Activated naive CD4-positive, alpha-beta T cell treated with anti-CD3 and anti-CD28 coated beads, Interleukin-2, amount 10 ng/mL, durations not matched to agents 7 days and 5 days (primary cell): ENCODE results near the gene PAX5.
A peak's percentile ranks its signal among the peaks of the same experiment; 100 is the strongest.
"Not testable (repeated sequence)": the region's sequence is repeated elsewhere in the genome, so short reads cannot be mapped to it uniquely, and the experiment has no call there.

ENCODE experiments used
- CTCF ChIA-PET: fragments of 350-600 bp; sonication (Branson Sonifier 250); formaldehyde crosslinking; loops from one replicate; lab custom pipeline; 2021; ENCODE audit warnings: antibody characterized with exemption; lab: Charles Lee
- DNase-seq: peaks from one replicate; pipeline ENCODE4 v3.0.0-alpha.2; 2020
- H3K27ac Mint-ChIP-seq: one replicate; pipeline ENCODE4 v1.8.0; 2021; ENCODE audit warnings: mild to moderate bottlenecking, moderate library complexity, mixed read lengths
- H3K27me3 Mint-ChIP-seq: one replicate; pipeline ENCODE4 v1.8.0; 2021; ENCODE audit warnings: mild to moderate bottlenecking, mixed read lengths
- H3K36me3 Mint-ChIP-seq: one replicate; pipeline ENCODE4 v1.8.0; 2021; ENCODE audit warnings: mixed read lengths
- H3K4me1 Mint-ChIP-seq: one replicate; pipeline ENCODE4 v1.8.0; 2021; ENCODE audit warnings: mixed read lengths
- H3K4me3 Mint-ChIP-seq: one replicate; pipeline ENCODE4 v1.8.0; 2021; ENCODE audit warnings: mild to moderate bottlenecking, moderate library complexity, mixed read lengths
- H3K9me3 Mint-ChIP-seq: one replicate; pipeline ENCODE4 v1.8.0; 2021; ENCODE audit warnings: mixed read lengths

The PAX5 gene

GRCh38 chr9:37033682-37034304 is at the start of gene PAX5:
PAX5 (minus strand) TSS chr9:37034268; CDS start chr9:37034031, 237 bp downstream.
- H3K27ac Mint-ChIP-seq, result peak within 1 kb of the TSS; percentile 68
- DNase-seq, result no peak
- peak within 1 kb of the TSS; percentile 43 for H3K4me3 Mint-ChIP-seq
- peaks cover 99% of the 10 kb centered on the region for H3K27me3 Mint-ChIP-seq
- CTCF ChIA-PET, result no interaction called here
- no peaks in the 10 kb centered on the region for H3K9me3 Mint-ChIP-seq
- peaks cover 11% of the 10 kb centered on the region for H3K36me3 Mint-ChIP-seq
- peaks cover 63% of the 10 kb centered on the region for H3K4me1 Mint-ChIP-seq

- CTCF ChIA-PET, result no interaction called here
- peaks cover 49% of the 10 kb centered on the region for H3K36me3 Mint-ChIP-seq
- no peak overlapping the region for H3K4me3 Mint-ChIP-seq
These were observed 49.6 kb upstream of the PAX5 start for GRCh38 chr9:37083654-37084053.

GRCh38 chr9:37082214-37082765 is 48.2 kb upstream of the PAX5 start:
- Mint-ChIP-seq H3K27me3 (no peaks in the 10 kb centered on the region), H3K27ac (no peak overlapping the region), H3K4me1 (peaks cover 45% of the 10 kb centered on the region), H3K9me3 (peaks cover 2% of the 10 kb centered on the region), H3K4me3 (no peak overlapping the region), H3K36me3 (peaks cover 40% of the 10 kb centered on the region)
- no peak for DNase-seq
- CTCF ChIA-PET, result interaction anchor here (0.7 kb wide), 1 partner anchor 333 kb away, joined by 3 read pairs; no protein-coding TSS in a partner anchor

More at GRCh38 chr9:37083654-37084053, 49.6 kb upstream of the PAX5 start:
- no peak for DNase-seq
- Mint-ChIP-seq H3K27me3 (no peaks in the 10 kb centered on the region), H3K9me3 (peaks cover 2% of the 10 kb centered on the region), H3K27ac (no peak overlapping the region), H3K4me1 (peaks cover 45% of the 10 kb centered on the region)

GRCh38 chr9:37081507-37081906 is 47.4 kb upstream of the PAX5 start:
- H3K9me3 Mint-ChIP-seq, DNase-seq, H3K27me3 Mint-ChIP-seq: not testable (repeated sequence)
- peaks cover 32% of the 10 kb centered on the region for H3K36me3 Mint-ChIP-seq
- H3K27ac Mint-ChIP-seq, result peak overlapping the region; percentile 20
- CTCF ChIA-PET, result interaction anchor here (0.7 kb wide), 1 partner anchor 334 kb away, joined by 3 read pairs; no protein-coding TSS in a partner anchor
- H3K4me3 Mint-ChIP-seq, result peak overlapping the region; percentile 95
- H3K4me1 Mint-ChIP-seq, result peaks cover 45% of the 10 kb centered on the region

- CTCF ChIA-PET, result interaction anchor here (0.8 to 1.1 kb wide), 2 partner anchors 76 to 249 kb away, joined by 3 to 4 read pairs; no protein-coding TSS in a partner anchor
- Mint-ChIP-seq H3K4me3 (peak overlapping the region; percentile 95), H3K27ac (peak overlapping the region; percentile 87), H3K4me1 (peaks cover 41% of the 10 kb centered on the region), H3K36me3 (peaks cover 21% of the 10 kb centered on the region)
- not testable (repeated sequence) for H3K27me3 Mint-ChIP-seq, H3K9me3 Mint-ChIP-seq, DNase-seq
These were observed 46.1 kb upstream of the PAX5 start for GRCh38 chr9:37080165-37080628.

- Mint-ChIP-seq H3K27ac (peak overlapping the region; percentile 87), H3K4me3 (peak overlapping the region; percentile 95), H3K9me3 (peaks cover 2% of the 10 kb centered on the region), H3K4me1 (peaks cover 41% of the 10 kb centered on the region), H3K27me3 (peaks cover 10% of the 10 kb centered on the region), H3K36me3 (peaks cover 17% of the 10 kb centered on the region)
- CTCF ChIA-PET, result interaction anchor here (1.1 kb wide), 1 partner anchor 41 kb away, joined by 3 read pairs; the partner anchor contains the start of gene ZCCHC7
- peak; percentile 96 for DNase-seq
These were observed 45.5 kb upstream of the PAX5 start for GRCh38 chr9:37079370-37080164.

GRCh38 chr9:37074790-37075189 is 40.7 kb upstream of the PAX5 start:
- H3K4me3 Mint-ChIP-seq, H3K4me1 Mint-ChIP-seq, H3K27ac Mint-ChIP-seq, H3K9me3 Mint-ChIP-seq, H3K27me3 Mint-ChIP-seq, CTCF ChIA-PET, DNase-seq, H3K36me3 Mint-ChIP-seq: not testable (repeated sequence)

- Mint-ChIP-seq H3K36me3 (no peaks in the 10 kb centered on the region), H3K4me3 (no peak overlapping the region), H3K27me3 (peaks cover 31% of the 10 kb centered on the region), H3K9me3 (no peaks in the 10 kb centered on the region), H3K4me1 (no peaks in the 10 kb centered on the region), H3K27ac (no peak overlapping the region)
- no peak for DNase-seq
- CTCF ChIA-PET, result no interaction called here
These were observed 32.2 kb upstream of the PAX5 start for GRCh38 chr9:37066139-37066725.

- H3K27ac Mint-ChIP-seq, result no peak overlapping the region
- H3K4me3 Mint-ChIP-seq, result no peak overlapping the region
- no peaks in the 10 kb centered on the region for H3K9me3 Mint-ChIP-seq
- peaks cover 45% of the 10 kb centered on the region for H3K27me3 Mint-ChIP-seq
- CTCF ChIA-PET, result interaction anchor here (0.5 to 1.2 kb wide), 2 partner anchors 334 to 510 kb away, joined by 3 read pairs; no protein-coding TSS in a partner anchor
- no peaks in the 10 kb centered on the region for H3K4me1 Mint-ChIP-seq
- no peaks in the 10 kb centered on the region for H3K36me3 Mint-ChIP-seq
- no peak for DNase-seq
These were observed 28.3 kb upstream of the PAX5 start for GRCh38 chr9:37062336-37062735.

- Mint-ChIP-seq H3K4me3 (no peak overlapping the region), H3K27ac (no peak overlapping the region), H3K27me3 (peaks cover 42% of the 10 kb centered on the region), H3K4me1 (no peaks in the 10 kb centered on the region), H3K9me3 (no peaks in the 10 kb centered on the region), H3K36me3 (no peaks in the 10 kb centered on the region)
- CTCF ChIA-PET, result interaction anchor here (0.5 to 1.2 kb wide), 2 partner anchors 333 to 509 kb away, joined by 3 read pairs; no protein-coding TSS in a partner anchor
- no peak for DNase-seq
These were observed 27.7 kb upstream of the PAX5 start for GRCh38 chr9:37061768-37062167.

GRCh38 chr9:37060833-37061232 is 26.8 kb upstream of the PAX5 start:
- H3K9me3 Mint-ChIP-seq, result no peaks in the 10 kb centered on the region
- H3K4me1 Mint-ChIP-seq, result no peaks in the 10 kb centered on the region
- CTCF ChIA-PET, result no interaction called here
- no peak overlapping the region for H3K27ac Mint-ChIP-seq
- H3K27me3 Mint-ChIP-seq, result peaks cover 38% of the 10 kb centered on the region
- H3K4me3 Mint-ChIP-seq, result no peak overlapping the region
- no peaks in the 10 kb centered on the region for H3K36me3 Mint-ChIP-seq
- DNase-seq, result no peak

GRCh38 chr9:37056046-37056920 is 22.2 kb upstream of the PAX5 start:
- Mint-ChIP-seq H3K4me1 (no peaks in the 10 kb centered on the region), H3K27me3 (peaks cover 57% of the 10 kb centered on the region), H3K36me3 (no peaks in the 10 kb centered on the region), H3K4me3 (no peak overlapping the region), H3K9me3 (no peaks in the 10 kb centered on the region), H3K27ac (no peak overlapping the region)
- DNase-seq, result no peak
- CTCF ChIA-PET, result interaction anchor here (0.6 kb wide), 1 partner anchor 611 kb away, joined by 3 read pairs; no protein-coding TSS in a partner anchor

GRCh38 chr9:37054363-37054720 is 20.3 kb upstream of the PAX5 start:
- peaks cover 64% of the 10 kb centered on the region for H3K27me3 Mint-ChIP-seq
- DNase-seq, H3K27ac Mint-ChIP-seq, H3K4me3 Mint-ChIP-seq, H3K4me1 Mint-ChIP-seq, H3K36me3 Mint-ChIP-seq, H3K9me3 Mint-ChIP-seq: not testable (repeated sequence)
- CTCF ChIA-PET, result interaction anchor here (0.6 kb wide), 1 partner anchor 139 kb away, joined by 3 read pairs; no protein-coding TSS in a partner anchor
